H1 (cell line): ENCODE data around the gene ZNF433. TPM values are rescaled to one million over a fixed set of nuclear protein-coding genes. Genes with fewer than 3 reads are reported as not detected.
A peak's percentile ranks its signal among the peaks of the same experiment; 100 is the strongest.

Experiments used
- CTCF ChIA-PET: fragments of 300-600 bp; sonication (Branson Sonifier 250); formaldehyde crosslinking; loops from one replicate; lab custom pipeline; 2021; ENCODE audit not compliant: partially characterized antibody; lab: Charles Lee
- POLR2A ChIA-PET: fragments of 300-600 bp; sonication (Branson Sonifier 250); formaldehyde crosslinking; loops from one replicate; lab custom pipeline; 2021; ENCODE audit warnings: inconsistent platforms; ENCODE audit not compliant: partially characterized antibody; lab: Charles Lee
- DNase-seq, 2 experiments: peaks; one replicate each; pipeline versions ENCODE4 v3.0.0 to v3.0.0-alpha.2; 2010 to 2022; ENCODE audit warnings: low spot score in 2 of 2, low read depth in 1 of 2, mixed read lengths in 1 of 2
- FAIRE-seq: peaks from 2 replicates; lab custom pipeline; 2011; peaks lifted over from hg19 to GRCh38; lab: Jason Lieb, UNC
- H2AFZ ChIP-seq: 2 replicates; pipeline ENCODE4 v1.8.1; 2012; ENCODE audit warnings: low read length, inconsistent platforms
- H2AK5ac ChIP-seq: 2 replicates; pipeline ENCODE4 v1.6.1; 2013; ENCODE audit warnings: low read depth, low read length
- H2BK120ac ChIP-seq: replicated peaks from 2 replicates; pipeline ENCODE3; 2013; ENCODE audit warnings: low read depth, low read length, inconsistent platforms
- H2BK12ac ChIP-seq: 2 replicates; pipeline ENCODE4 v1.6.1; 2013; ENCODE audit warnings: low read depth, low read length
- H2BK15ac ChIP-seq: 2 replicates; pipeline ENCODE4 v1.6.1; 2013; ENCODE audit warnings: low read length
- H2BK20ac ChIP-seq: 2 replicates; pipeline ENCODE4 v1.6.1; 2013; ENCODE audit warnings: low read length
- H2BK5ac ChIP-seq: 2 replicates; pipeline ENCODE4 v1.6.1; 2013; ENCODE audit warnings: low read depth, low read length
- H3K14ac ChIP-seq: 2 replicates; pipeline ENCODE4 v1.6.1; 2013; ENCODE audit warnings: inconsistent platforms; ENCODE audit not compliant: insufficient read length
- H3K18ac ChIP-seq: 2 replicates; pipeline ENCODE4 v1.6.1; 2013; ENCODE audit warnings: low read length; ENCODE audit errors: extremely low read depth
- H3K23ac ChIP-seq: 2 replicates; pipeline ENCODE4 v1.6.1; 2013; ENCODE audit warnings: inconsistent platforms; ENCODE audit not compliant: insufficient read length
- H3K23me2 ChIP-seq: 2 replicates; pipeline ENCODE4 v1.6.1; 2013; ENCODE audit warnings: low read depth, low read length
- H3K27ac ChIP-seq: 2 replicates; pipeline ENCODE4 v1.6.1; 2011; ENCODE audit warnings: low read depth, low read length, inconsistent platforms
- H3K27me3 ChIP-seq, 4 experiments: replicated peaks in 1 of 4; 1 replicate in 1 of 4; 2 replicates in 3 of 4; pipeline versions ENCODE4 v1.6.1 to v1.8.1; 2011 to 2013; ENCODE audit warnings: low read length in 3 of 4, mild to moderate bottlenecking in 3 of 4, inconsistent platforms in 2 of 4, mixed read lengths in 2 of 4, moderate library complexity in 1 of 4; ENCODE audit not compliant: control insufficient read depth in 3 of 4, insufficient read depth in 3 of 4; ENCODE audit errors: extremely low read depth in 1 of 4
- H3K36me3 ChIP-seq, 4 experiments: 2 replicates each; pipeline versions ENCODE4 v1.6.1 to v1.8.1; 2011 to 2013; ENCODE audit warnings: mild to moderate bottlenecking in 4 of 4, low read length in 3 of 4, moderate library complexity in 2 of 4, control low read depth in 1 of 4, inconsistent platforms in 1 of 4; ENCODE audit not compliant: insufficient read depth in 4 of 4, control insufficient read depth in 2 of 4
- H3K4ac ChIP-seq: replicated peaks from 2 replicates; pipeline ENCODE3; 2013; ENCODE audit warnings: low read length, low read depth, mixed read lengths, inconsistent platforms; ENCODE audit not compliant: insufficient read length
- H3K4me1 ChIP-seq, 4 experiments: replicated peaks in 1 of 4; 1 replicate in 1 of 4; 2 replicates in 3 of 4; pipeline versions ENCODE4 v1.6.1 to v1.8.1; 2011 to 2013; ENCODE audit warnings: low read length in 3 of 4, inconsistent platforms in 2 of 4, mixed read lengths in 1 of 4; ENCODE audit not compliant: insufficient read depth in 4 of 4, control insufficient read depth in 3 of 4
- H3K4me2 ChIP-seq, 2 experiments: 2 replicates each; pipeline versions ENCODE4 v1.6.1 to v1.8.1; 2011 to 2013; ENCODE audit warnings: low read depth in 2 of 2, low read length in 2 of 2, control low read depth in 1 of 2, inconsistent platforms in 1 of 2, mild to moderate bottlenecking in 1 of 2; ENCODE audit not compliant: insufficient read depth in 1 of 2
- H3K4me3 ChIP-seq, 4 experiments: fragments of 200-600, 300-600 bp in 1 of 4; sonication (generic), shearing (Covaris generic), sonication (Bioruptor Twin) in 1 of 4; 2 replicates each; pipeline versions ENCODE4 v1.5.1 to v1.8.1; 2011 to 2016; ENCODE audit warnings: low read length in 4 of 4, low read depth in 3 of 4, control low read depth in 2 of 4, inconsistent platforms in 2 of 4, mild to moderate bottlenecking in 2 of 4, mixed read lengths in 1 of 4, moderate library complexity in 1 of 4; ENCODE audit not compliant: insufficient read depth in 2 of 4; ENCODE audit errors: extremely low read depth in 1 of 4
- H3K56ac ChIP-seq: replicated peaks from 2 replicates; pipeline ENCODE3; 2013; ENCODE audit warnings: low read depth, mild to moderate bottlenecking, mixed read lengths, low read length, inconsistent platforms; ENCODE audit not compliant: insufficient read length
- H3K79me1 ChIP-seq: 2 replicates; pipeline ENCODE4 v1.6.1; 2013; ENCODE audit warnings: low read depth, low read length, control low read depth
- H3K79me2 ChIP-seq, 2 experiments: 2 replicates each; pipeline versions ENCODE4 v1.6.1 to v1.8.1; 2012 to 2013; ENCODE audit warnings: low read length in 2 of 2, mild to moderate bottlenecking in 2 of 2, inconsistent platforms in 1 of 2; ENCODE audit not compliant: insufficient read depth in 2 of 2, control insufficient read depth in 1 of 2
- H3K9ac ChIP-seq, 4 experiments: replicated peaks in 1 of 4; 1 replicate in 1 of 4; 2 replicates in 3 of 4; pipeline versions ENCODE4 v1.6.1 to v1.8.1; 2011 to 2013; ENCODE audit warnings: low read depth in 3 of 4, low read length in 3 of 4, control low read depth in 2 of 4, mild to moderate bottlenecking in 2 of 4, moderate library complexity in 2 of 4, inconsistent platforms in 1 of 4; ENCODE audit errors: extremely low read depth in 1 of 4
- H3K9me3 ChIP-seq, 2 experiments: 2 replicates each; pipeline versions ENCODE4 v1.6.1 to v1.8.1; 2012 to 2013; ENCODE audit warnings: mild to moderate bottlenecking in 2 of 2, moderate library complexity in 2 of 2, control low read depth in 1 of 2, inconsistent platforms in 1 of 2, low read depth in 1 of 2, low read length in 1 of 2, mixed read lengths in 1 of 2; ENCODE audit not compliant: insufficient read depth in 2 of 2
- H4K20me1 ChIP-seq, 2 experiments: replicated peaks in 1 of 2; 2 replicates each; pipeline versions ENCODE3 to v1.8.1; 2011 to 2013; ENCODE audit warnings: inconsistent platforms in 2 of 2, low read length in 2 of 2, mild to moderate bottlenecking in 1 of 2; ENCODE audit not compliant: insufficient read depth in 2 of 2, control insufficient read depth in 1 of 2
- H4K5ac ChIP-seq: 2 replicates; pipeline ENCODE4 v1.6.1; 2013; ENCODE audit warnings: low read length, low read depth, mixed read lengths, inconsistent platforms; ENCODE audit not compliant: insufficient read length
- H4K8ac ChIP-seq: 2 replicates; pipeline ENCODE4 v1.8.0; 2013; ENCODE audit warnings: mild to moderate bottlenecking, moderate library complexity, low read length, inconsistent platforms; ENCODE audit not compliant: insufficient read depth; ENCODE audit errors: extremely low read depth
- H4K91ac ChIP-seq: replicated peaks from 2 replicates; pipeline ENCODE3; 2013; ENCODE audit warnings: low read length, mixed read lengths, inconsistent platforms; ENCODE audit not compliant: insufficient read length
- CEBPB ChIP-seq: IDR thresholded peaks from 2 replicates; pipeline ENCODE4 v1.6.1; 2012; ENCODE audit warnings: low read depth, low read length
- CHD2 ChIP-seq: IDR thresholded peaks from 2 replicates; pipeline ENCODE4 v1.6.1; 2012; ENCODE audit warnings: low read length, improper control_type of control experiment
- CTBP2 ChIP-seq: IDR thresholded peaks from 2 replicates; pipeline ENCODE4 v1.7.0; 2011; ENCODE audit warnings: borderline replicate concordance, mild to moderate bottlenecking, moderate library complexity, mixed read lengths, low read length; ENCODE audit not compliant: insufficient read depth, insufficient read length
- GTF2F1 ChIP-seq: IDR thresholded peaks from 2 replicates; pipeline ENCODE4 v1.6.1; 2012; ENCODE audit warnings: low read depth, low read length, improper control_type of control experiment, borderline replicate concordance
- KDM1A ChIP-seq: fragments of 200-600, 300-600 bp; sonication (generic); IDR thresholded peaks from 2 replicates; pipeline ENCODE4 v1.7.1; 2016; ENCODE audit warnings: mild to moderate bottlenecking, low read length, borderline replicate concordance
- TBP ChIP-seq: IDR thresholded peaks from 2 replicates; pipeline ENCODE4 v1.6.1; 2011; ENCODE audit warnings: low read depth, low read length, improper control_type of control experiment
- TCF12 ChIP-seq: IDR thresholded peaks from 2 replicates; pipeline ENCODE4 v1.6.1; 2011; ENCODE audit warnings: low read depth, mild to moderate bottlenecking, low read length
- ZNF274 ChIP-seq: IDR thresholded peaks from 2 replicates; pipeline ENCODE4 v1.7.0; 2012; ENCODE audit warnings: low read length, borderline replicate concordance; ENCODE audit errors: extremely low read depth
- WGBS, 2 experiments: shearing (Covaris generic) in 1 of 2; methylation state at CpG; one replicate each; pipeline versions ENCODE4 v1.1.6 to v1.1.7; 2013 to 2015; ENCODE audit warnings: low lambda C conversion rate in 2 of 2, mixed read lengths in 2 of 2, inconsistent platforms in 1 of 2, low coverage in 1 of 2, missing lambda C conversion rate in 1 of 2; ENCODE audit not compliant: insufficient replicate concordance in 2 of 2, insufficient coverage in 1 of 2, insufficient read length in 1 of 2; ENCODE audit errors: extremely low coverage in 1 of 2, missing lambda C conversion rate in 1 of 2; 5-methylcytosine and 5-hydroxymethylcytosine counted together
- polyA plus RNA-seq, 7 experiments: library from polyadenylated mRNA; depleted of rRNA in 3 of 7; stranded (reverse) in 5 of 7; unstranded in 2 of 7; fragments of >200 nt in 5 of 7; fragments of 200-250 nt in 2 of 7; gene quantifications; 1 replicate in 5 of 7; 2 replicates in 1 of 7; 4 replicates in 1 of 7; pipeline versions ENCODE4 v1.2.1 to v1.2.3, GENCODE V29; 2011 to 2013; ENCODE audit warnings: missing spikeins in 2 of 7, mixed read lengths in 2 of 7
- total RNA-seq: library from RNA; stranded (reverse); fragmentation: NEBNext Ultra II Directional; extraction: Animal tissue kit (Norgen Biotek cat#: 25700); gene quantifications from 2 replicates; pipeline ENCODE4 v1.2.1, GENCODE V29; 2021

The ZNF433 gene
- total and polyA plus RNA-seq, 2 of the 8 experiments (the other 6 are each of a cell fraction or from before 2014, with no cell fraction given): 0.68 to 1.8 TPM

DNA sequence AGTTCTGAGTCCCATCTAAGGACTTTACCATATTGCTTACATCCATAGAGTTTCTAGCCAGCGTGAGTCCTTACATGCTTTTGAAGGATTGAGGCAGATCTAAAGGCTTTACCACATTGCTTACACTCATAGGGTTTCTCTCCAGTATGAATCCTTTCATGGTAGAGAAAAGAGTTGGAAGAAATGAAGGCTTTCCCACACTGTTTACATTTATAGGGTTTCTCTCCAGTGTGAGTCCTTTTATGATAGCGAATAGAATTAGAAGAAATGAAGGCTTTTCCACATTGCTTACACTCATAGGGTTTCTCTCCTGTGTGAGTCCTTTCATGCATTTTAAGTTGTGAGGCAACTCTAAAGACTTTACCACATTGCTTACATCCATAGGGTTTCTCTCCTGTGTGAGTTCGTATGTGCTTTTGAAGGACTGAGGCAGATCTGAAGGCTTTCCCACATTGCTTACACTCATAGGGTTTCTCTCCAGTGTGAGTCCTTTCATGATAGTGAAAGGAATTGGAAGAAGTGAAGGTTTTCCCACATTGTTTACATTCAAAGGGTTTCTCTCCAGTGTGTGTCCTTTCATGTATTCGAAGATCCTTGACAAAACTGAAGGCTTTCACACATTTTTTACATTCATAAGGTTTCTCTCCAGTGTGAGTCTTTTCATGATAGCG lies 8.4 kb upstream of the ZNF433 start:
- no peak overlapping the region; the same call in 1 of the 2 replicates for H4K8ac ChIP-seq
- H2BK12ac ChIP-seq: no peak overlapping the region
- H4K20me1 ChIP-seq: no peaks in the 10 kb centered on the region
- TF ChIP-seq TCF12 (0 out of 2 replicates have a peak, but pooled peaks have one; percentile 2), TBP (no peak), KDM1A (peak; percentile 71; the same call in 1 of the 2 replicates), ZNF274 (peak; percentile 78), CHD2 (no peak), CTBP2 (no peak), CEBPB (no peak), GTF2F1 (peak; percentile 63; the same call in 1 of the 2 replicates)
- no peak overlapping the region for H3K14ac ChIP-seq
- no peak overlapping the region for H4K91ac ChIP-seq
- no peak overlapping the region for H3K4me2 ChIP-seq
- H3K36me3 ChIP-seq: peaks cover 18 to 70% (median 41%) of the 10 kb centered on the region in 4 experiments; a peak in 7 of 8 replicates
- H3K56ac ChIP-seq: no peak overlapping the region
- CTCF ChIA-PET: no interaction called here
- H2BK5ac ChIP-seq: no peak overlapping the region
- H3K23ac ChIP-seq: no peak overlapping the region
- no peak for DNase-seq
- 88% methylated on average over 5 of the region's 5 CpGs; no CpG with 5 or more reads in 1 of the 2 experiments for WGBS, 2 experiments
- H2BK20ac ChIP-seq: no peak overlapping the region
- H3K4me1 ChIP-seq: no peaks in the 10 kb centered on the region
- H3K27me3 ChIP-seq: no peaks in the 10 kb centered on the region
- H2AFZ ChIP-seq: no peak overlapping the region
- no peak overlapping the region for H2BK120ac ChIP-seq
- H3K79me1 ChIP-seq: no peaks in the 10 kb centered on the region
- H3K9me3 ChIP-seq: peaks cover 55 to 70% of the 10 kb centered on the region in 2 experiments
- H3K4me3 ChIP-seq: peak overlapping the region in 1 of 4 experiments; percentile 30; a peak in 1 of 8 replicates
- H3K79me2 ChIP-seq: peaks cover 0 to 16% of the 10 kb centered on the region in 2 experiments; a peak in 2 of 4 replicates
- no peak overlapping the region for H3K18ac ChIP-seq
- H3K4ac ChIP-seq: no peak overlapping the region
- no peaks in the 10 kb centered on the region for H3K23me2 ChIP-seq
- no peak overlapping the region for H3K9ac ChIP-seq
- no peak overlapping the region for H3K27ac ChIP-seq
- FAIRE-seq: no peak
- H2AK5ac ChIP-seq: no peak overlapping the region
- no peak overlapping the region for H2BK15ac ChIP-seq
- no peak overlapping the region for H4K5ac ChIP-seq
- POLR2A ChIA-PET: no interaction called here
